ENCODE measurements around the gene MRPL21. TPM values are rescaled to one million over a fixed set of nuclear protein-coding genes. Genes with fewer than 3 reads are reported as not detected.

The MRPL21 gene
- total and polyA plus RNA-seq, 2 of the 8 experiments (the other 6 are each of a cell fraction or from before 2014, with no cell fraction given), result 102 to 107 TPM

DNA sequence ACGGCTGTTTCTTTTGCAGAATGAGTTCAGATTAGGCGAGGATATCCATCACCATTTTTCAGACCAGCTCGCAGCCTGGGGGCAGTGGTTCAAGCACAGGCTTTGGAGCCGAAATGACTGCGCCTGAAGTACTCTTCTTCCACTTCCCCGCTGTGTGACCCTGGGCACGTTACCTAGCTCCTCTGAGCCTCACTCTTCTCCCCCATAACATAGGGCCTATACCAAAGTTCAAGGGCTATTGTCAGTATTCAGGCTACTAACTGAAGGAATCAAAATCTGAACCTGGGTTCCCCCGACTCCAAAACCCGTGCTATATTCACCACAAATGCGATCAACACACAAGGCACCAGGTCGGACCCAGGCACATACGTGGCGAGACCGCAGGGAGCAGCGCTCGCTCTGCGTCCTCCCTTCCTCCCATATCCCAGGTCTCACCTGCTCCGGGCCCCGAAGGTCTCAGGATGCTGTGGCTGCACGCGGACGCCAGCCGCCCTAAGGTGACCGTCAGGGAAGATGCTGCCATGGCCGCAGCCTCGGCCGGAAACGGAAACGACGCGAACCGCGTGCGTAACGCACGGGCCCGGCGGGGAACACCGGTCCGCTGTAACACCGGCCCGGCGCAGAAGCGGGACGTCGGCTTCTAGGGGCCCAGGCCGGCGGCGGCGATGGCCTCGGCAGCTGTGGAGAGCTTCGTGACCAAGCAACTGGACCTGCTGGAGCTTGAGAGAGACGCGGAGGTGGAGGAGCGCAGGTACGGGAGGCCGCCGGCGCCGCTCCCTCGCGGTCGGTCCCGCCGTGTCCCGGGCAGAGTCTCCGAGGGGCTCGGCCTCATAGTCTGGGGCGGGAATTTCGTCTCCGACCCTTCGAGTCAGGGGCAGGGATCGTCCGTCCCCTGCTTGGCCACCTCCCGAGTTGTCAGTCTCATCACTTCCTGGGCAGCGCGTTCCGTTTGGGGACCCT lies at the start of gene MRPL21, which contains the start of gene IGHMBP2 (continued):
- TF ChIP-seq, protein P1, sequence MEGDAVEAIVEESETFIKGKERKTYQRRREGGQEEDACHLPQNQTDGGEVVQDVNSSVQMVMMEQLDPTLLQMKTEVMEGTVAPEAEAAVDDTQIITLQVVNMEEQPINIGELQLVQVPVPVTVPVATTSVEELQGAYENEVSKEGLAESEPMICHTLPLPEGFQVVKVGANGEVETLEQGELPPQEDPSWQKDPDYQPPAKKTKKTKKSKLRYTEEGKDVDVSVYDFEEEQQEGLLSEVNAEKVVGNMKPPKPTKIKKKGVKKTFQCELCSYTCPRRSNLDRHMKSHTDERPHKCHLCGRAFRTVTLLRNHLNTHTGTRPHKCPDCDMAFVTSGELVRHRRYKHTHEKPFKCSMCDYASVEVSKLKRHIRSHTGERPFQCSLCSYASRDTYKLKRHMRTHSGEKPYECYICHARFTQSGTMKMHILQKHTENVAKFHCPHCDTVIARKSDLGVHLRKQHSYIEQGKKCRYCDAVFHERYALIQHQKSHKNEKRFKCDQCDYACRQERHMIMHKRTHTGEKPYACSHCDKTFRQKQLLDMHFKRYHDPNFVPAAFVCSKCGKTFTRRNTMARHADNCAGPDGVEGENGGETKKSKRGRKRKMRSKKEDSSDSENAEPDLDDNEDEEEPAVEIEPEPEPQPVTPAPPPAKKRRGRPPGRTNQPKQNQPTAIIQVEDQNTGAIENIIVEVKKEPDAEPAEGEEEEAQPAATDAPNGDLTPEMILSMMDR (IDR thresholded peaks at IDR 0.05; ENCODE audit: control extremely low read depth in 1 of 3, insufficient read depth in 1 of 3, low read depth in 1 of 3, low read length in 3 of 3), result no peak
- TF ChIP-seq TEAD4 (IDR thresholded peaks at IDR 0.05; ENCODE audit: low read depth, low read length) (no peak), CEBPB (IDR thresholded peaks at IDR 0.05; ENCODE audit: low read depth, low read length) (peak; percentile 17; the same call in 1 of the 2 replicates), SIN3A (conservative IDR thresholded peaks at IDR 0.05 in 1 of 2, IDR thresholded peaks at IDR 0.05 in 1 of 2; ENCODE audit: low read depth in 1 of 2, low read length in 2 of 2) (peak; percentile 72 to 94; a peak in 1 of 4 replicates)
- TF ChIP-seq, protein P2, sequence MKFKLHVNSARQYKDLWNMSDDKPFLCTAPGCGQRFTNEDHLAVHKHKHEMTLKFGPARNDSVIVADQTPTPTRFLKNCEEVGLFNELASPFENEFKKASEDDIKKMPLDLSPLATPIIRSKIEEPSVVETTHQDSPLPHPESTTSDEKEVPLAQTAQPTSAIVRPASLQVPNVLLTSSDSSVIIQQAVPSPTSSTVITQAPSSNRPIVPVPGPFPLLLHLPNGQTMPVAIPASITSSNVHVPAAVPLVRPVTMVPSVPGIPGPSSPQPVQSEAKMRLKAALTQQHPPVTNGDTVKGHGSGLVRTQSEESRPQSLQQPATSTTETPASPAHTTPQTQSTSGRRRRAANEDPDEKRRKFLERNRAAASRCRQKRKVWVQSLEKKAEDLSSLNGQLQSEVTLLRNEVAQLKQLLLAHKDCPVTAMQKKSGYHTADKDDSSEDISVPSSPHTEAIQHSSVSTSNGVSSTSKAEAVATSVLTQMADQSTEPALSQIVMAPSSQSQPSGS (IDR thresholded peaks at IDR 0.05; ENCODE audit: low read length), result no peak
